ENCODE results near the gene STX10.

The STX10 gene

GRCh38 chr19:13138916-13139198 is 11.3 kb downstream of the STX10 start:
- DNase-seq = no peak

GRCh38 chr19:13138171-13138915 is 11.8 kb downstream of the STX10 start:
- no peak for DNase-seq

GRCh38 chr19:13137290-13137794 is 12.8 kb downstream of the STX10 start:
- DNase-seq = no peak

GRCh38 chr19:13135068-13136062 is 14.8 kb downstream of the STX10 start:
- DNase-seq = no peak

GRCh38 chr19:13134626-13135025 is 15.5 kb downstream of the STX10 start:
- DNase-seq = no peak

- no peak for DNase-seq
Observed at GRCh38 chr19:13133241-13133870, 16.8 kb downstream of the STX10 start.

- peak; percentile 78 to 81 for DNase-seq
Observed at GRCh38 chr19:13132471-13133180, 17.5 kb downstream of the STX10 start.

- no peak for DNase-seq
Observed at GRCh38 chr19:13130886-13131490, 19.2 kb downstream of the STX10 start.

- DNase-seq = no peak
Observed at GRCh38 chr19:13129384-13129783, 20.8 kb downstream of the STX10 start.

- DNase-seq = no peak
Observed at GRCh38 chr19:13128583-13128982, 21.6 kb downstream of the STX10 start.

- DNase-seq = no peak
Observed at GRCh38 chr19:13127811-13128575, 22.2 kb downstream of the STX10 start.

GRCh38 chr19:13127051-13127450 is 23.1 kb downstream of the STX10 start:
- DNase-seq = no peak

GRCh38 chr19:13122980-13123957 is 26.9 kb downstream of the STX10 start:
- no peak for DNase-seq

GRCh38 chr19:13122275-13122878 is 27.8 kb downstream of the STX10 start:
- no peak for DNase-seq

- peak; percentile 36 to 47 for DNase-seq
Observed at GRCh38 chr19:13121551-13122274, 28.5 kb downstream of the STX10 start.

GRCh38 chr19:13120817-13121216 is 29.4 kb downstream of the STX10 start:
- DNase-seq = no peak

- DNase-seq = no peak
Observed at GRCh38 chr19:13120031-13120430, 30.1 kb downstream of the STX10 start.

GRCh38 chr19:13119627-13120026 is 30.5 kb downstream of the STX10 start:
- no peak for DNase-seq
